A549 (cell line): Measurements from ENCODE around the gene DGKH. TPM values are rescaled to one million over a fixed set of nuclear protein-coding genes. Genes with fewer than 3 reads are reported as not detected.

Experiments used
- ATAC-seq, 2 experiments: fragments of 200-7000 bp in 1 of 2; fragments of >200 bp in 1 of 2; cut with Nextera tagmentation in 1 of 2; cut with Tn5 transposase in 1 of 2; 3 replicates each; pipeline versions ENCODE4 v1.8.0 to v1.9.1; 2018 to 2020; ENCODE audit warnings: mild to moderate bottlenecking in 1 of 2, moderate library complexity in 1 of 2
- CTCF ChIA-PET: fragments of 300-600 bp; sonication (Branson Sonifier 250); formaldehyde crosslinking; extraction: SDS; loops from one replicate; lab custom pipeline; 2021; ENCODE audit warnings: antibody characterized with exemption, inconsistent platforms; lab: Yijun Ruan, JAX
- POLR2A ChIA-PET: fragments of 350-600 bp; formaldehyde crosslinking; extraction: SDS; loops from one replicate; lab custom pipeline; 2021; ENCODE audit warnings: antibody characterized with exemption, inconsistent platforms; lab: Yijun Ruan, JAX
- DNase-seq, 2 experiments: peaks; one replicate each; pipeline versions ENCODE4 v3.0.0 to v3.0.0-alpha.2; 2011 to 2016; ENCODE audit warnings: low read depth in 1 of 2, low spot score in 1 of 2
- FAIRE-seq: peaks from 2 replicates; lab custom pipeline; 2011; peaks lifted over from hg19 to GRCh38; lab: Jason Lieb, UNC
- H3K27ac ChIP-seq, 2 experiments: fragments of >200 bp; sonication (Bioruptor Twin); formaldehyde crosslinking; 3 replicates each; pipeline ENCODE4 v1.5.1; 2016 to 2017
- H3K4me1 ChIP-seq: fragments of >200 bp; sonication (Bioruptor Twin); formaldehyde crosslinking; 3 replicates; pipeline ENCODE4 v1.6.1; 2016
- H3K4me2 ChIP-seq: fragments of >200 bp; sonication (Bioruptor Twin); formaldehyde crosslinking; 3 replicates; pipeline ENCODE4 v1.6.1; 2016
- H3K4me3 ChIP-seq: fragments of >200 bp; sonication (Bioruptor Twin); formaldehyde crosslinking; 3 replicates; pipeline ENCODE4 v1.5.1; 2016
- H3K9me3 ChIP-seq: fragments of >200 bp; sonication (Bioruptor Twin); formaldehyde crosslinking; 3 replicates; pipeline ENCODE4 v1.6.1; 2016
- ATOH8 ChIP-seq: fragments of 250-450 bp; sonication (Bioruptor Pico); IDR thresholded peaks from 2 replicates; pipeline ENCODE4 v1.5.0; 2020; ENCODE audit warnings: low read depth, mild to moderate bottlenecking, moderate library complexity
- CBX2 ChIP-seq: fragments of 200-600 bp; sonication (generic); IDR thresholded peaks from 2 replicates; pipeline ENCODE4 v1.6.1; 2016; ENCODE audit warnings: low read depth, mild to moderate bottlenecking, borderline replicate concordance
- CBX8 ChIP-seq: fragments of 200-600 bp; sonication (generic); IDR thresholded peaks from 2 replicates; pipeline ENCODE4 v1.6.1; 2016
- CTCF ChIP-seq: fragments of >200 bp; sonication (Bioruptor Twin); formaldehyde crosslinking; IDR thresholded peaks from 3 replicates; pipeline ENCODE4 v1.5.1; 2016
- ELK1 ChIP-seq: fragments of 150-350 bp; IDR thresholded peaks from 2 replicates; pipeline ENCODE4 v1.6.1; 2014; ENCODE audit warnings: low read depth, mild to moderate bottlenecking, low read length
- FOSL2 ChIP-seq, 2 experiments: fragments of 450-650 bp in 1 of 2; fragments of >200 bp in 1 of 2; sonication (Bioruptor Twin) in 1 of 2; formaldehyde crosslinking; IDR thresholded peaks; 2 replicates each; pipeline versions ENCODE4 v1.5.0 to v1.6.1; 2016 to 2020; ENCODE audit warnings: mild to moderate bottlenecking in 1 of 2, moderate library complexity in 1 of 2
- FOXS1 ChIP-seq: fragments of 250-450 bp; sonication (Bioruptor Pico); IDR thresholded peaks from 2 replicates; pipeline ENCODE4 v1.5.0; 2020; ENCODE audit warnings: mild to moderate bottlenecking, moderate library complexity
- HEYL ChIP-seq: fragments of 250-450 bp; sonication (Bioruptor Pico); IDR thresholded peaks from 2 replicates; pipeline ENCODE4 v1.8.0; 2021; ENCODE audit warnings: mild to moderate bottlenecking, moderate library complexity
- HOXB13 ChIP-seq: fragments of 250-450 bp; sonication (Bioruptor Pico); IDR thresholded peaks from 2 replicates; pipeline ENCODE4 v1.5.0; 2020; ENCODE audit warnings: low read depth, mild to moderate bottlenecking, moderate library complexity
- KDM1A ChIP-seq: fragments of 200-600 bp; sonication (generic); IDR thresholded peaks from 2 replicates; pipeline ENCODE4 v1.6.1; 2016; ENCODE audit warnings: low read depth, mild to moderate bottlenecking
- MAFK ChIP-seq: fragments of 450-650 bp; IDR thresholded peaks from 2 replicates; pipeline ENCODE4 v1.6.1; 2014; ENCODE audit not compliant: partially characterized antibody
- MAX ChIP-seq: IDR thresholded peaks from 2 replicates; pipeline ENCODE4 v1.6.1; 2012
- MAZ ChIP-seq: fragments of 150-350 bp; IDR thresholded peaks from 2 replicates; pipeline ENCODE4 v1.6.1; 2014; ENCODE audit warnings: antibody characterized with exemption, low read depth, low read length, borderline replicate concordance
- NFE2L2 ChIP-seq: fragments of 150-350 bp; conservative IDR thresholded peaks from 2 replicates; pipeline ENCODE4 v1.6.1; 2014; ENCODE audit warnings: low read length
- NR3C1 ChIP-seq: fragments of >200 bp; sonication (Bioruptor Twin); formaldehyde crosslinking; IDR thresholded peaks from 3 replicates; pipeline ENCODE4 v1.6.1; 2017
- POLR2A ChIP-seq: IDR thresholded peaks from 2 replicates; pipeline ENCODE4 v1.6.1; 2012; ENCODE audit warnings: mild to moderate bottlenecking, low read length
- RARB ChIP-seq: fragments of 250-450 bp; sonication (Bioruptor Pico); IDR thresholded peaks from 2 replicates; pipeline ENCODE4 v1.8.0; 2021; ENCODE audit warnings: mild to moderate bottlenecking, moderate library complexity
- RCOR1 ChIP-seq: fragments of 150-350 bp; IDR thresholded peaks from 2 replicates; pipeline ENCODE4 v1.6.1; 2014; ENCODE audit warnings: antibody characterized with exemption, low read length, low read depth
- ZC3H11A ChIP-seq: fragments of 450-650 bp; IDR thresholded peaks from 2 replicates; pipeline ENCODE4 v1.6.1; 2014; ENCODE audit warnings: antibody characterized with exemption, mild to moderate bottlenecking
- WGBS: methylation state at CpG from one replicate; pipeline ENCODE4 v1.1.6; 2017; ENCODE audit errors: missing lambda C conversion rate; 5-methylcytosine and 5-hydroxymethylcytosine counted together
- polyA plus RNA-seq, 4 experiments: library from polyadenylated mRNA; depleted of rRNA in 3 of 4; stranded (reverse); fragments of >200 nt; fragmentation: RNase III in 1 of 4; extraction: RNeasy Plus Mini Kit Qiagen cat#74134 plus additional on column Dnase treatment in 1 of 4; gene quantifications; 2 replicates in 3 of 4; 3 replicates in 1 of 4; pipeline ENCODE4 v1.2.3, GENCODE V29; 2011 to 2017
- TF ChIP-seq, protein P1 (sequence below): IDR thresholded peaks from 2 replicates; pipeline ENCODE4 v1.6.1; 2012
- TF ChIP-seq, protein P2 (sequence below): fragments of 250-450 bp; sonication (Bioruptor Pico); IDR thresholded peaks from 2 replicates; pipeline ENCODE4 v1.5.0; 2021; ENCODE audit warnings: mild to moderate bottlenecking, moderate library complexity, borderline replicate concordance

DGKH gene
- polyA plus RNA-seq, 2 of the 4 experiments (the other 2 are of a cell fraction) = 3.8 to 6.7 TPM

- no peak for TF ChIP-seq ELK1
- TF ChIP-seq MAFK = no peak
Observed at GRCh38 chr13:42146359-42146758, 97.9 kb downstream of the DGKH start (continued).

DNA sequence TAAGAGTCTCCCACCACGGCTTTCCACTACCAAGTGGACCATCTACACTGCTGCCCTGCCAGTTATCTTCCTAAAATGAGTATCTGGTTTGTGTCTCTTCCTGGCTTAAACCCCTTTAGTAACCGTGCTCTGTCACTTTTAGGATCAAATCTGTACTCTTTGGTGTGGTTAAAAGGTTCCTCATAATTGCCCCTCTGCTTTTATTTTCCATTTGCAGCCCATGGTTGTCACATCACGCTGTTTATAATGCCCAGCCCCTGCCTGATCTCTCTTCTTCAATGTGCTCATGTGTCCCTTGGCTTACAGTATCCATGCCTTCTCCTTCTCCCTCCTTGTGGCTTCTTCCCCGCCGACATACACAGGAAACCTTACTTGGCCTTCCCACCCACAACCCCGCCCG is 100.1 kb downstream of the DGKH start:
- TF ChIP-seq KDM1A = no peak
- TF ChIP-seq NFE2L2 = no peak
- TF ChIP-seq HOXB13 (CRISPR knock-in tag) = no peak
- TF ChIP-seq, protein P1, sequence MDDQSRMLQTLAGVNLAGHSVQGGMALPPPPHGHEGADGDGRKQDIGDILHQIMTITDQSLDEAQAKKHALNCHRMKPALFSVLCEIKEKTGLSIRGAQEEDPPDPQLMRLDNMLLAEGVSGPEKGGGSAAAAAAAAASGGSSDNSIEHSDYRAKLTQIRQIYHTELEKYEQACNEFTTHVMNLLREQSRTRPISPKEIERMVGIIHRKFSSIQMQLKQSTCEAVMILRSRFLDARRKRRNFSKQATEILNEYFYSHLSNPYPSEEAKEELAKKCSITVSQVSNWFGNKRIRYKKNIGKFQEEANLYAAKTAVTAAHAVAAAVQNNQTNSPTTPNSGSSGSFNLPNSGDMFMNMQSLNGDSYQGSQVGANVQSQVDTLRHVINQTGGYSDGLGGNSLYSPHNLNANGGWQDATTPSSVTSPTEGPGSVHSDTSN = no peak
- TF ChIP-seq MAZ = no peak
- no peak for TF ChIP-seq NR3C1
- no peak for TF ChIP-seq CBX8
- TF ChIP-seq MAX = no peak
- no peak for TF ChIP-seq CBX2
- no peak for TF ChIP-seq RCOR1
- TF ChIP-seq POLR2A = no peak
- TF ChIP-seq, protein P2, sequence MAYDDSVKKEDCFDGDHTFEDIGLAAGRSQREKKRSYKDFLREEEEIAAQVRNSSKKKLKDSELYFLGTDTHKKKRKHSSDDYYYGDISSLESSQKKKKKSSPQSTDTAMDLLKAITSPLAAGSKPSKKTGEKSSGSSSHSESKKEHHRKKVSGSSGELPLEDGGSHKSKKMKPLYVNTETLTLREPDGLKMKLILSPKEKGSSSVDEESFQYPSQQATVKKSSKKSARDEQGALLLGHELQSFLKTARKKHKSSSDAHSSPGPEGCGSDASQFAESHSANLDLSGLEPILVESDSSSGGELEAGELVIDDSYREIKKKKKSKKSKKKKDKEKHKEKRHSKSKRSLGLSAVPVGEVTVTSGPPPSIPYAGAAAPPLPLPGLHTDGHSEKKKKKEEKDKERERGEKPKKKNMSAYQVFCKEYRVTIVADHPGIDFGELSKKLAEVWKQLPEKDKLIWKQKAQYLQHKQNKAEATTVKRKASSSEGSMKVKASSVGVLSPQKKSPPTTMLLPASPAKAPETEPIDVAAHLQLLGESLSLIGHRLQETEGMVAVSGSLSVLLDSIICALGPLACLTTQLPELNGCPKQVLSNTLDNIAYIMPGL (CRISPR knock-in tag) = no peak
- TF ChIP-seq FOSL2 (IDR thresholded peaks at IDR 0.05) = no peak
- TF ChIP-seq FOSL2 (CRISPR knock-in tag; IDR thresholded peaks at IDR 0.05) = no peak
- no peak for TF ChIP-seq ELK1
- no peak for TF ChIP-seq HEYL (CRISPR knock-in tag)
- no peak for TF ChIP-seq RARB
- no peak for TF ChIP-seq FOXS1 (CRISPR knock-in tag)
- no peak for TF ChIP-seq ATOH8 (CRISPR knock-in tag)
- TF ChIP-seq MAFK = no peak
- TF ChIP-seq, all 56 proteins: peak for 0
- Histone ChIP-seq H3K4me1 (peaks cover 9% of the 10 kb centered on the region; the same call in 2 of the 3 replicates), H3K9me3 (no peaks in the 10 kb centered on the region), H3K27ac (no peak overlapping the region), H3K4me3 (no peak overlapping the region), H3K4me2 (no peak overlapping the region)
- FAIRE-seq (no peak), DNase-seq (no peak), ATAC-seq (no peak)
- CTCF ChIA-PET = no interaction called here
- 95% methylated on average over 5 of the region's 7 CpGs for WGBS
- POLR2A ChIA-PET = no interaction called here

- WGBS = 79% methylated on average over 4 of the region's 4 CpGs
- Histone ChIP-seq H3K4me3 (no peak overlapping the region), H3K4me1 (peaks cover 12% of the 10 kb centered on the region; the same call in 2 of the 3 replicates), H3K27ac (no peak overlapping the region)
- POLR2A ChIA-PET = no interaction called here
- ATAC-seq (no peak), FAIRE-seq (no peak), DNase-seq (no peak)
- TF ChIP-seq, protein P2 (CRISPR knock-in tag) = no peak
- TF ChIP-seq CTCF (no peak), ATOH8 (CRISPR knock-in tag) (no peak), ZC3H11A (no peak), RCOR1 (no peak)
- TF ChIP-seq, all 56 proteins: peak for 0
- Histone ChIP-seq H3K4me2 (no peak overlapping the region), H3K9me3 (no peaks in the 10 kb centered on the region)
- CTCF ChIA-PET = no interaction called here
Observed at GRCh38 chr13:42149136-42149535, 100.7 kb downstream of the DGKH start.
